ENCODE data around the gene MCTP1.

MCTP1 gene

GRCh38 chr5:95124101-95124500 lies 160.8 kb downstream of the MCTP1 start:
- H3K27ac ChIP-seq, result no peak overlapping the region
- TF ChIP-seq ZFX (IDR thresholded peaks at IDR 0.05) (no peak), CTCF (conservative IDR thresholded peaks at IDR 0.05) (no peak)

DNA sequence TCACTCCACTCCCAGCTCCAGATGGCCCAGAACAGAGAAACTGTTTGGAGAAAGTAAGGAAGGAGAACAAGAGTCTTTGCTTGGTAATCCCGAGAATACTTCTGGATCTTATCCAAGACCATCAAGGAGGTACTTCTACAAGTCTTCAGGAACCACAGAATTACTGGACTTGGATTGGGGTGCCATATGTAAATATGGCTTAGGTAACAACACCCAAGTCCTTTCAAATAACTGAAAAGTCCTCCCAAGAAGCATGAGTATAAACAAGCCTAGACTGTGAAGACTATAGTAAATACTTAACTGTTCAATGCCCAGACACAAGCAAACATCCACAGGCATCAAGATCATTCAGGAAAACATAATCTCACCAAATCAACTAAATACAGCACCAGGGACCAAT lies 170.0 kb downstream of the MCTP1 start:
- no peak for TF ChIP-seq CTCF (conservative IDR thresholded peaks at IDR 0.05)
- no peak for TF ChIP-seq ZFX (IDR thresholded peaks at IDR 0.05)
- no peak overlapping the region for H3K27ac ChIP-seq

GRCh38 chr5:95114305-95114704 lies 170.6 kb downstream of the MCTP1 start:
- no peak for TF ChIP-seq CTCF (conservative IDR thresholded peaks at IDR 0.05)

DNA sequence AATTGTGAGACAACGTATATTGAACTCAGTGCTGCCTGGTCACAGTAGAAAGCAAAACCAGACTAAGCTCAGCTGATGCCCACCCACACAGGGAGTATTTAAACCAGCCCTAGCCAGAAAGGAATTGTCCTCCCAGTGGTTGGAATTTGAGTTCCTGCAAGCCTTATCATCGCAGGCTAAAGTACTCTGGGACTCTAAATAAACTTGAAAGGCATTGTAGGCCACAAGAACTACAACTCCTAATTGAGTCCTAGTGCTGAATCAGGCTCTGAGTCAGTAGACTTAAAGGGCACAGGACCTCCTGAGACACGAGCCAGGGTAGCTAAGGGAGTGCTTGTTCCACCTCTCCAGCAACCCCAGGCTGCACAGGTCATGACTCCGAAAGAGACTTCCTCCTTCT lies 171.4 kb downstream of the MCTP1 start:
- TF ChIP-seq CTCF (conservative IDR thresholded peaks at IDR 0.05), result no peak
- H3K27ac ChIP-seq, result no peak overlapping the region

More at GRCh38 chr5:95114305-95114704, 170.6 kb downstream of the MCTP1 start:
- no peak overlapping the region for H3K27ac ChIP-seq

GRCh38 chr5:95111141-95111540 lies 173.8 kb downstream of the MCTP1 start:
- TF ChIP-seq ZFX (IDR thresholded peaks at IDR 0.05) (no peak), CTCF (conservative IDR thresholded peaks at IDR 0.05) (no peak)
- no peak overlapping the region for H3K27ac ChIP-seq

DNA sequence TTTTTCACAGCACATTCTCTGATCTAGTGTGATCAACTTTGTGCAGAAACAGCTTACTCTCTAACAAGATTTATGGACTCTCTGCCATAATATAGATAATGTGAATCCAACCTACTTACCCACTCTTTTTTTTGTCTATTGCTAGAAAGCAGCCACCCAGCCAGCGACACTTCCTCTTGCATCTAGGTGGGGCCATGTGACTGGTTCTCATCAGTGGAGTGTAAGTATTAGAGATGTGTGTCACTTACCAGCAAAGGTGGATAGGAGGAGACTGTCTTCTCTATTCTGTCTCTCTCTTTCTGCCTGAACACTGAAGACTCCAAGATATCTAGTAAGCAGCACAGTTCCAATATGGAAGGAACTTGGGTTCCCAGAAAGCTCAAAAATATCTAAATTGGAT lies 174.8 kb downstream of the MCTP1 start:
- no peak for TF ChIP-seq ZFX (IDR thresholded peaks at IDR 0.05)
- no peak for TF ChIP-seq CTCF (conservative IDR thresholded peaks at IDR 0.05)
- no peak overlapping the region for H3K27ac ChIP-seq

- TF ChIP-seq CTCF (conservative IDR thresholded peaks at IDR 0.05) (no peak), ZFX (IDR thresholded peaks at IDR 0.05) (no peak)
- no peak overlapping the region for H3K27ac ChIP-seq
Observed at GRCh38 chr5:95107138-95107537, 177.8 kb downstream of the MCTP1 start.
